ENCODE results near the gene RGMB.

Gene RGMB

GRCh38 chr5:98827161-98827560, 53.7 kb downstream of the RGMB start:
- no peak for DNase-seq (ENCODE audit: low read depth, low spot score)

GRCh38 chr5:98827588-98828284, 54.3 kb downstream of the RGMB start:
- DNase-seq (ENCODE audit: low read depth, low spot score) = no peak

- DNase-seq (ENCODE audit: low read depth, low spot score) = no peak
Observed at GRCh38 chr5:98836175-98836574, 62.7 kb downstream of the RGMB start.

GRCh38 chr5:98839469-98840383, 66.3 kb downstream of the RGMB start:
- no peak for DNase-seq (ENCODE audit: low read depth, low spot score)

- no peak for DNase-seq (ENCODE audit: low read depth, low spot score)
Observed at GRCh38 chr5:98840946-98841345, 67.5 kb downstream of the RGMB start.

- no peak for DNase-seq (ENCODE audit: low read depth, low spot score)
Observed at GRCh38 chr5:98843481-98843880, 70.0 kb downstream of the RGMB start.

GRCh38 chr5:98844865-98845264, 71.4 kb downstream of the RGMB start:
- DNase-seq (ENCODE audit: low read depth, low spot score) = no peak

GRCh38 chr5:98845878-98846277, 72.4 kb downstream of the RGMB start:
- no peak for DNase-seq (ENCODE audit: low read depth, low spot score)

All from iPS DF 19.7 (cell line).